Subcutaneous adipose tissue (tissue), 4 donors: ENCODE measurements around the gene SPATA31C2. TPM values are rescaled to one million over a fixed set of nuclear protein-coding genes. Genes with fewer than 3 reads are reported as not detected.
"Not testable (repeated sequence)": the region's sequence is repeated elsewhere in the genome, so short reads cannot be mapped to it uniquely, and the experiment has no call there.

Source experiments
- CTCF ChIP-seq: fragments of 450-650 bp; IDR thresholded peaks from one replicate; pipeline ENCODE4 v1.5.1; 2016; ENCODE audit warnings: low read depth, mild to moderate bottlenecking, control low read depth, antibody characterized with exemption, moderate library complexity
- total RNA-seq, 4 donors: library from RNA; depleted of rRNA; stranded (reverse); fragments of >200 nt; gene quantifications; one replicate each; pipeline ENCODE4 v1.1.0, GENCODE V29; 2016

Gene SPATA31C2
- not detected for total RNA-seq

GRCh38 chr9:88138375-88138774, at the start of gene SPATA31C2:
Gene SPATA31C2, minus strand, starts transcription at chr9:88138475. Its CDS starts 29 bp downstream, at chr9:88138446.
- not testable (repeated sequence) for TF ChIP-seq CTCF

GRCh38 chr9:88187631-88188030, 49.4 kb upstream of the SPATA31C2 start:
- no peak for TF ChIP-seq CTCF

GRCh38 chr9:88186495-88187110, 48.3 kb upstream of the SPATA31C2 start:
- TF ChIP-seq CTCF = no peak

- TF ChIP-seq CTCF = no peak
These were observed 46.7 kb upstream of the SPATA31C2 start for GRCh38 chr9:88184976-88185375.

GRCh38 chr9:88183798-88184495, 45.7 kb upstream of the SPATA31C2 start:
- TF ChIP-seq CTCF = no peak

GRCh38 chr9:88182501-88182900, 44.2 kb upstream of the SPATA31C2 start:
- no peak for TF ChIP-seq CTCF

GRCh38 chr9:88180081-88180765, 41.9 kb upstream of the SPATA31C2 start:
- no peak for TF ChIP-seq CTCF
